ENCODE data around the gene KRTDAP. TPM values are rescaled to one million over a fixed set of nuclear protein-coding genes. Genes with fewer than 3 reads are reported as not detected.

Gene KRTDAP
- total RNA-seq, 1 experiment from 2014 or later, result 1.7 TPM

GRCh38 chr19:35493971-35494370 is 3.7 kb upstream of the KRTDAP start (continued):
- TF ChIP-seq E2F4 (CRISPR knock-in tag; IDR thresholded peaks at IDR 0.05; ENCODE audit: borderline replicate concordance, low read depth), result no peak

- CTCF ChIA-PET, result interaction anchor here (1.3 to 2.0 kb wide), 2 partner anchors 18 to 22 kb away, joined by 5 to 7 read pairs; partner anchors contain the start of gene DMKN
- H3K9me3 Mint-ChIP-seq, result no peaks in the 10 kb centered on the region
Measured at GRCh38 chr19:35491836-35492360, 1.6 kb upstream of the KRTDAP start.

More at GRCh38 chr19:35491836-35492360, 1.6 kb upstream of the KRTDAP start:
- Mint-ChIP-seq H3K4me1 (peaks cover 6% of the 10 kb centered on the region), H3K36me3 (peaks cover under 1% of the 10 kb centered on the region; the same call in 1 of the 2 replicates), H3K27ac (no peak overlapping the region), H3K27me3 (ENCODE audit: low read depth) (peaks cover 17% of the 10 kb centered on the region), H3K4me3 (no peak overlapping the region)
- DNase-seq (ENCODE audit: low spot score) (no peak), ATAC-seq (no peak)
- TF ChIP-seq ZBTB43 (CRISPR knock-in tag; IDR thresholded peaks at IDR 0.05), result no peak
- TF ChIP-seq PRDM15 (CRISPR knock-in tag; IDR thresholded peaks at IDR 0.05), result no peak
- no peak for TF ChIP-seq STAT6 (CRISPR knock-in tag; conservative IDR thresholded peaks at IDR 0.05; ENCODE audit: low read depth)
- no peak for TF ChIP-seq SMAD4 (CRISPR knock-in tag; IDR thresholded peaks at IDR 0.05)
- no peak for TF ChIP-seq ELF4 (CRISPR knock-in tag; IDR thresholded peaks at IDR 0.05; ENCODE audit: low read depth)
- no peak for TF ChIP-seq ZNF219 (CRISPR knock-in tag; IDR thresholded peaks at IDR 0.05; ENCODE audit: borderline replicate concordance)
- TF ChIP-seq JUN (CRISPR knock-in tag; IDR thresholded peaks at IDR 0.05), result no peak
- TF ChIP-seq FOXP4 (CRISPR knock-in tag; IDR thresholded peaks at IDR 0.05), result no peak
- no peak for TF ChIP-seq E2F5 (CRISPR knock-in tag; IDR thresholded peaks at IDR 0.05)
- no peak for TF ChIP-seq SP1 (CRISPR knock-in tag; conservative IDR thresholded peaks at IDR 0.05)
- TF ChIP-seq ETV6 (CRISPR knock-in tag; IDR thresholded peaks at IDR 0.05), result no peak
- POLR2A ChIA-PET, result no interaction called here
